ENCODE results near the gene S100A8.

DNA sequence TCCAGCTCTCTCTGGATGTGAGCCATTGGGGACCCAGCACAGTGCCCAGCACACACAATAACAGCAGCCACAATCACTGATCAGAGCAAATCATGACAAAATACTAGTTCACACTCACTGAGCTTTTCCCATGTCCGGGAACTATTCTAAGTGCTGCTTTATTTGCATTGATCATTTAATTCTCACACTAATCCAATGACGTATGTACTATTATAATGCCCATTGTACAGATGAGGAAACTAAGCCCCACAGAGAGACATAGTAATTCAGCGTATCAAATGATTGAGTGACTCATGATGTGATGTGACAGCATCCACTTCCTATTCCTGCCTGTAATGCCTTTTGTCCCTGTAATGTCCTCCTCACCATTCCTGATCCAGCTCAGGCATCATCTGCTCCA lies 1.9 kb upstream of the S100A8 start:
- TF ChIP-seq, protein P1, sequence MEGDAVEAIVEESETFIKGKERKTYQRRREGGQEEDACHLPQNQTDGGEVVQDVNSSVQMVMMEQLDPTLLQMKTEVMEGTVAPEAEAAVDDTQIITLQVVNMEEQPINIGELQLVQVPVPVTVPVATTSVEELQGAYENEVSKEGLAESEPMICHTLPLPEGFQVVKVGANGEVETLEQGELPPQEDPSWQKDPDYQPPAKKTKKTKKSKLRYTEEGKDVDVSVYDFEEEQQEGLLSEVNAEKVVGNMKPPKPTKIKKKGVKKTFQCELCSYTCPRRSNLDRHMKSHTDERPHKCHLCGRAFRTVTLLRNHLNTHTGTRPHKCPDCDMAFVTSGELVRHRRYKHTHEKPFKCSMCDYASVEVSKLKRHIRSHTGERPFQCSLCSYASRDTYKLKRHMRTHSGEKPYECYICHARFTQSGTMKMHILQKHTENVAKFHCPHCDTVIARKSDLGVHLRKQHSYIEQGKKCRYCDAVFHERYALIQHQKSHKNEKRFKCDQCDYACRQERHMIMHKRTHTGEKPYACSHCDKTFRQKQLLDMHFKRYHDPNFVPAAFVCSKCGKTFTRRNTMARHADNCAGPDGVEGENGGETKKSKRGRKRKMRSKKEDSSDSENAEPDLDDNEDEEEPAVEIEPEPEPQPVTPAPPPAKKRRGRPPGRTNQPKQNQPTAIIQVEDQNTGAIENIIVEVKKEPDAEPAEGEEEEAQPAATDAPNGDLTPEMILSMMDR (IDR thresholded peaks at IDR 0.05) = no peak
- TF ChIP-seq POLR2A (IDR thresholded peaks at IDR 0.05) = no peak

Data from body of pancreas (tissue), 4 donors.